GM23338 (cell line): ENCODE data around the gene TEX14. TPM values are rescaled to one million over a fixed set of nuclear protein-coding genes. Genes with fewer than 3 reads are reported as not detected.

Experiments used
- ATAC-seq: fragments of 200-7000 bp; cut with Tn5 transposase; 3 replicates; pipeline ENCODE4 v1.9.1; 2020
- DNase-seq: peaks from one replicate; pipeline ENCODE4 v3.0.0-alpha.2; 2015; ENCODE audit warnings: low spot score
- H2AFZ ChIP-seq: fragments of 200-600 bp; sonication (generic); 2 replicates; pipeline ENCODE4 v1.8.0; 2016; ENCODE audit warnings: antibody characterized with exemption, mild to moderate bottlenecking, moderate library complexity
- H3F3A ChIP-seq: fragments of 200-600 bp; sonication (generic); replicated peaks from 2 replicates; pipeline ENCODE4 v1.8.0; 2017; ENCODE audit warnings: antibody characterized with exemption, mixed run types, low read depth
- H3K27ac ChIP-seq: fragments of 200-600 bp; sonication (generic); 2 replicates; pipeline ENCODE4 v1.6.1; 2016; ENCODE audit warnings: low read depth
- H3K27me3 ChIP-seq: fragments of 200-600 bp; sonication (generic); 2 replicates; pipeline ENCODE4 v1.8.0; 2016; ENCODE audit warnings: mild to moderate bottlenecking, mixed run types, moderate library complexity; ENCODE audit not compliant: insufficient read depth
- H3K36me3 ChIP-seq: fragments of 200-600 bp; sonication (generic); 2 replicates; pipeline ENCODE4 v1.8.0; 2016; ENCODE audit warnings: mild to moderate bottlenecking; ENCODE audit not compliant: insufficient read depth
- H3K4me1 ChIP-seq: fragments of 200-600 bp; sonication (generic); 2 replicates; pipeline ENCODE4 v1.8.0; 2016; ENCODE audit warnings: mild to moderate bottlenecking, moderate library complexity; ENCODE audit not compliant: insufficient read depth
- H3K4me2 ChIP-seq: fragments of 200-600 bp; sonication (generic); 2 replicates; pipeline ENCODE4 v1.7.1; 2017; ENCODE audit warnings: mixed run types
- H3K4me3 ChIP-seq: fragments of 200-600 bp; sonication (generic); 2 replicates; pipeline ENCODE4 v1.6.1; 2016; ENCODE audit warnings: mixed run types
- H3K79me2 ChIP-seq: fragments of 200-600 bp; sonication (generic); replicated peaks from 2 replicates; pipeline ENCODE4 v1.8.0; 2017; ENCODE audit warnings: mild to moderate bottlenecking; ENCODE audit not compliant: insufficient read depth
- H3K9me2 ChIP-seq: fragments of 200-600 bp; sonication (generic); 2 replicates; pipeline ENCODE4 v1.8.0; 2017; ENCODE audit not compliant: insufficient read depth
- H4K20me1 ChIP-seq: fragments of 200-600 bp; sonication (generic); replicated peaks from 2 replicates; pipeline ENCODE4 v1.8.0; 2017; ENCODE audit warnings: mild to moderate bottlenecking; ENCODE audit not compliant: insufficient read depth
- H3K27ac Mint-ChIP-seq: 2 replicates; pipeline ENCODE4 v1.8.0; 2020; ENCODE audit warnings: inconsistent platforms, mild to moderate bottlenecking, moderate library complexity, mixed read lengths
- H3K27me3 Mint-ChIP-seq: 3 replicates; pipeline ENCODE4 v1.8.0; 2022; ENCODE audit warnings: low read depth, mild to moderate bottlenecking, moderate library complexity, mixed read lengths, inconsistent platforms; ENCODE audit not compliant: insufficient read depth, poor library complexity
- H3K36me3 Mint-ChIP-seq: 3 replicates; pipeline ENCODE4 v1.8.0; 2021; ENCODE audit warnings: low read depth, mild to moderate bottlenecking, inconsistent platforms, moderate library complexity, mixed read lengths
- H3K4me1 Mint-ChIP-seq: 3 replicates; pipeline ENCODE4 v1.8.0; 2020; ENCODE audit warnings: mild to moderate bottlenecking, inconsistent platforms, mixed read lengths
- H3K4me3 Mint-ChIP-seq: 3 replicates; pipeline ENCODE4 v1.8.0; 2021; ENCODE audit warnings: moderate library complexity, mild to moderate bottlenecking, inconsistent platforms, mixed read lengths
- H3K9me3 Mint-ChIP-seq: 3 replicates; pipeline ENCODE4 v1.8.0; 2020; ENCODE audit warnings: moderate library complexity, mild to moderate bottlenecking, inconsistent platforms, mixed read lengths
- CTCF ChIP-seq, 2 experiments: fragments of 200-600 bp in 1 of 2; sonication (generic) in 1 of 2; conservative IDR thresholded peaks; 2 replicates each; pipeline versions ENCODE4 v1.5.1 to v1.6.1; 2016 to 2017; ENCODE audit warnings: antibody characterized with exemption in 2 of 2, low read depth in 2 of 2, mild to moderate bottlenecking in 2 of 2, moderate library complexity in 1 of 2
- ETS1 ChIP-seq: IDR thresholded peaks from 2 replicates; pipeline ENCODE4 v1.6.1; 2016; ENCODE audit warnings: antibody characterized with exemption
- EZH2 ChIP-seq: fragments of 200-600 bp; sonication (generic); IDR thresholded peaks from one replicate; pipeline ENCODE4 v1.8.0; 2017; ENCODE audit warnings: antibody characterized with exemption, mild to moderate bottlenecking, low read depth; ENCODE audit not compliant: unreplicated experiment
- JUNB ChIP-seq: IDR thresholded peaks from one replicate; pipeline ENCODE4 v1.6.1; 2016; ENCODE audit warnings: antibody characterized with exemption; ENCODE audit not compliant: unreplicated experiment
- REST ChIP-seq: IDR thresholded peaks from one replicate; pipeline ENCODE4 v1.6.1; 2018; ENCODE audit warnings: antibody characterized with exemption; ENCODE audit not compliant: unreplicated experiment
- STAT1 ChIP-seq: IDR thresholded peaks from one replicate; pipeline ENCODE4 v1.6.1; 2016; ENCODE audit warnings: antibody characterized with exemption; ENCODE audit not compliant: unreplicated experiment
- ZNF114 ChIP-seq: fragments of 250-450 bp; sonication (Bioruptor Pico); IDR thresholded peaks from 2 replicates; pipeline ENCODE4 v1.5.0; 2020; ENCODE audit warnings: mild to moderate bottlenecking, moderate library complexity
- ZNF331 ChIP-seq: fragments of 250-450 bp; sonication (Bioruptor Pico); IDR thresholded peaks from 2 replicates; pipeline ENCODE4 v1.5.0; 2020; ENCODE audit warnings: low read depth, mild to moderate bottlenecking, moderate library complexity
- ZNF462 ChIP-seq: fragments of 250-450 bp; sonication (Bioruptor Pico); IDR thresholded peaks from 2 replicates; pipeline ENCODE4 v1.5.0; 2020; ENCODE audit warnings: mild to moderate bottlenecking, moderate library complexity
- polyA plus RNA-seq: library from polyadenylated mRNA; unstranded; fragments of >200 nt; fragmentation: Nextera tagmentation; extraction: Ambion mirVana; gene quantifications from 2 replicates; pipeline ENCODE4 v1.2.1, GENCODE V29; 2016
- total RNA-seq: library from RNA; depleted of rRNA; stranded (reverse); fragments of >200 nt; shearing (Covaris generic); gene quantifications from 2 replicates; pipeline ENCODE4 v1.2.3, GENCODE V29; 2014

The TEX14 gene
- total and polyA plus RNA-seq, 2 experiments from 2014 or later = 0.80 to 2.6 TPM

GRCh38 chr17:58703916-58704286, 12.1 kb upstream of the TEX14 start:
- no peak overlapping the region for H3K27ac Mint-ChIP-seq
- Histone ChIP-seq H3K9me2 (no peaks in the 10 kb centered on the region), H3K27ac (no peak overlapping the region), H4K20me1 (no peaks in the 10 kb centered on the region), H3K36me3 (no peaks in the 10 kb centered on the region), H3F3A (no peaks in the 10 kb centered on the region), H3K4me2 (no peak overlapping the region), H2AFZ (no peak overlapping the region), H3K4me1 (no peaks in the 10 kb centered on the region), H3K27me3 (no peaks in the 10 kb centered on the region), H3K4me3 (no peak overlapping the region), H3K79me2 (no peaks in the 10 kb centered on the region)
- no peak overlapping the region for H3K4me3 Mint-ChIP-seq
- ATAC-seq = no peak
- peaks cover 10% of the 10 kb centered on the region; the same call in 2 of the 3 replicates for H3K36me3 Mint-ChIP-seq
- DNase-seq = no peak
- H3K4me1 Mint-ChIP-seq = no peaks in the 10 kb centered on the region
- TF ChIP-seq ZNF114 (CRISPR knock-in tag) (no peak), JUNB (no peak), STAT1 (no peak), EZH2 (no peak), ETS1 (no peak), CTCF (conservative IDR thresholded peaks at IDR 0.05; ENCODE audit: low read depth in 2 of 2) (no peak), ZNF462 (no peak), REST (no peak), ZNF331 (CRISPR knock-in tag) (no peak)
- H3K9me3 Mint-ChIP-seq = no peaks in the 10 kb centered on the region
- no peaks in the 10 kb centered on the region for H3K27me3 Mint-ChIP-seq
